IMR-90 (cell line): ENCODE measurements around the gene TSPAN3. TPM values are rescaled to one million over a fixed set of nuclear protein-coding genes. Genes with fewer than 3 reads are reported as not detected.

Experiments
- ATAC-seq: fragments of 200-7000 bp; cut with Tn5 transposase; 2 replicates; pipeline ENCODE4 v1.9.1; 2020; ENCODE audit warnings: low read depth, mild to moderate bottlenecking, moderate library complexity
- BruUV-seq: library from RNA; stranded (reverse); fragments of 400-500 nt; replicated peaks from 2 replicates; lab custom pipeline; 2021; lab: Mats Ljungman, UMichigan
- CTCF ChIA-PET: fragments of 300-600 bp; formaldehyde crosslinking; extraction: SDS; loops from one replicate; lab custom pipeline; 2021; ENCODE audit warnings: antibody characterized with exemption; lab: Yijun Ruan, JAX
- POLR2A ChIA-PET: fragments of 300-600 bp; sonication (Branson Sonifier 250); formaldehyde crosslinking; loops from one replicate; lab custom pipeline; 2022; ENCODE audit warnings: antibody characterized with exemption; ENCODE audit not compliant: unreplicated experiment; lab: Charles Lee
- DNase-seq: peaks from one replicate; pipeline ENCODE4 v3.0.0; 2013
- H2AFZ ChIP-seq: replicated peaks from 2 replicates; pipeline ENCODE3; 2013; ENCODE audit warnings: low read length, mild to moderate bottlenecking; ENCODE audit not compliant: poor library complexity
- H2AK5ac ChIP-seq: 2 replicates; pipeline ENCODE4 v1.6.1; 2013; ENCODE audit warnings: low read depth, low read length, inconsistent platforms
- H2AK9ac ChIP-seq: replicated peaks from 2 replicates; pipeline ENCODE3; 2013; ENCODE audit warnings: mild to moderate bottlenecking, low read depth, low read length, moderate library complexity; ENCODE audit not compliant: poor library complexity
- H2BK120ac ChIP-seq: 2 replicates; pipeline ENCODE4 v1.6.1; 2013; ENCODE audit warnings: low read depth, low read length, inconsistent platforms
- H2BK15ac ChIP-seq: 3 replicates; pipeline ENCODE4 v1.6.1; 2013; ENCODE audit warnings: low read depth, low read length, inconsistent platforms
- H2BK20ac ChIP-seq: 2 replicates; pipeline ENCODE4 v1.6.1; 2013; ENCODE audit warnings: low read depth, mild to moderate bottlenecking, inconsistent platforms, low read length, moderate library complexity
- H2BK5ac ChIP-seq: 2 replicates; pipeline ENCODE4 v1.6.1; 2013; ENCODE audit warnings: mild to moderate bottlenecking, low read depth, low read length, inconsistent platforms; ENCODE audit not compliant: poor library complexity, severe bottlenecking
- H3K14ac ChIP-seq: replicated peaks from 2 replicates; pipeline ENCODE4 v1.6.1; 2013; ENCODE audit warnings: low read depth, low read length, inconsistent platforms
- H3K18ac ChIP-seq: 2 replicates; pipeline ENCODE4 v1.6.1; 2013; ENCODE audit warnings: low read depth, low read length, control low read depth
- H3K23ac ChIP-seq: 2 replicates; pipeline ENCODE4 v1.6.1; 2013; ENCODE audit warnings: low read depth, low read length, inconsistent platforms
- H3K27ac ChIP-seq: 2 replicates; pipeline ENCODE4 v1.5.1; 2013; ENCODE audit warnings: mild to moderate bottlenecking, control low read depth, low read length; ENCODE audit not compliant: insufficient read depth
- H3K27me3 ChIP-seq: 2 replicates; pipeline ENCODE4 v1.6.1; 2013; ENCODE audit warnings: low read length; ENCODE audit not compliant: control insufficient read depth, insufficient read depth
- H3K36me3 ChIP-seq: 2 replicates; pipeline ENCODE4 v1.6.1; 2013; ENCODE audit warnings: low read length, mixed read lengths; ENCODE audit not compliant: control insufficient read depth, insufficient read depth
- H3K4ac ChIP-seq: 2 replicates; pipeline ENCODE4 v1.6.1; 2013; ENCODE audit warnings: low read depth, low read length, inconsistent platforms
- H3K4me1 ChIP-seq: 2 replicates; pipeline ENCODE4 v1.6.1; 2013; ENCODE audit warnings: low read length, mixed read lengths; ENCODE audit not compliant: control insufficient read depth, insufficient read depth
- H3K4me2 ChIP-seq: 2 replicates; pipeline ENCODE4 v1.6.1; 2013; ENCODE audit warnings: low read depth, mild to moderate bottlenecking, control low read depth, low read length, moderate library complexity
- H3K4me3 ChIP-seq: 2 replicates; pipeline ENCODE4 v1.5.1; 2013; ENCODE audit warnings: low read depth, mild to moderate bottlenecking, control low read depth, low read length, moderate library complexity; ENCODE audit not compliant: insufficient read depth
- H3K56ac ChIP-seq: 2 replicates; pipeline ENCODE4 v1.6.1; 2013; ENCODE audit warnings: low read length, inconsistent platforms; ENCODE audit not compliant: insufficient read depth; ENCODE audit errors: extremely low read depth
- H3K79me1 ChIP-seq, 2 experiments: 2 replicates each; pipeline ENCODE4 v1.6.1; 2013; ENCODE audit warnings: low read length in 2 of 2, inconsistent platforms in 1 of 2, low read depth in 1 of 2
- H3K9ac ChIP-seq: 2 replicates; pipeline ENCODE4 v1.6.1; 2013; ENCODE audit warnings: low read depth, low read length, control low read depth
- H3K9me1 ChIP-seq: 2 replicates; pipeline ENCODE4 v1.6.1; 2013; ENCODE audit warnings: low read length, inconsistent platforms; ENCODE audit not compliant: insufficient read depth
- H3K9me3 ChIP-seq: 2 replicates; pipeline ENCODE4 v1.6.1; 2013; ENCODE audit warnings: low read length; ENCODE audit not compliant: control insufficient read depth, insufficient read depth
- H4K20me1 ChIP-seq: 2 replicates; pipeline ENCODE4 v1.6.1; 2013; ENCODE audit warnings: low read length, inconsistent platforms; ENCODE audit not compliant: insufficient read depth
- H4K5ac ChIP-seq: 2 replicates; pipeline ENCODE4 v1.6.1; 2013; ENCODE audit warnings: mild to moderate bottlenecking, low read depth, low read length, control low read depth
- H4K8ac ChIP-seq, 2 experiments: 2 replicates each; pipeline ENCODE4 v1.6.1; 2013; ENCODE audit warnings: low read depth in 2 of 2, low read length in 2 of 2, control low read depth in 1 of 2, inconsistent platforms in 1 of 2
- H4K91ac ChIP-seq: 2 replicates; pipeline ENCODE4 v1.6.1; 2013; ENCODE audit warnings: low read depth, low read length, inconsistent platforms; ENCODE audit not compliant: insufficient read depth
- FOS ChIP-seq: fragments of 150-350 bp; IDR thresholded peaks from 2 replicates; pipeline ENCODE4 v1.6.1; 2016; ENCODE audit warnings: low read depth, low read length
- MAFK ChIP-seq: IDR thresholded peaks from 2 replicates; pipeline ENCODE4 v1.6.1; 2012; ENCODE audit warnings: low read depth, low read length, improper control_type of control experiment
- RAD21 ChIP-seq: IDR thresholded peaks from 2 replicates; pipeline ENCODE4 v1.6.1; 2012; ENCODE audit warnings: low read length, improper control_type of control experiment
- WGBS, 2 experiments: methylation state at CpG; one replicate each; pipeline versions ENCODE4 v1.1.5 to v1.1.7; 2013; ENCODE audit warnings: missing lambda C conversion rate in 2 of 2; ENCODE audit not compliant: insufficient read length in 1 of 2; ENCODE audit errors: extremely low coverage in 2 of 2; 5-methylcytosine and 5-hydroxymethylcytosine counted together
- dilution Hi-C: fragments of 300-500 bp; cut with HindIII; formaldehyde crosslinking; loops from one replicate; pipeline ENCODE4 v1.14.3; 2018; ENCODE audit warnings: low sequenced_read_pairs; ENCODE audit not compliant: unreplicated experiment
- in situ Hi-C: fragments of 300-500 bp; cut with MboI; formaldehyde crosslinking; loops from 3 replicates; pipeline ENCODE4 v1.14.3; 2019; ENCODE audit warnings: low sequenced_read_pairs, inconsistent platforms, mixed read lengths
- intact Hi-C: fragments of 100-400 bp; cut with micrococcal nuclease; formaldehyde crosslinking; loops from 2 replicates; pipeline ENCODE4 v1.10.0; 2022
- polyA plus RNA-seq, 3 experiments: library from polyadenylated mRNA; depleted of rRNA; stranded (reverse); fragments of >200 nt; gene quantifications; 2 replicates each; pipeline ENCODE4 v1.2.3, GENCODE V29; 2012; ENCODE audit warnings: low replicate concordance in 1 of 3
- total RNA-seq: library from RNA; depleted of rRNA; stranded (reverse); fragments of >200 nt; gene quantifications from 2 replicates; pipeline ENCODE4 v1.2.3, GENCODE V29; 2012

TSPAN3 gene
- total and polyA plus RNA-seq, 2 of the 4 experiments (the other 2 are of a cell fraction) = 270 to 295 TPM

DNA sequence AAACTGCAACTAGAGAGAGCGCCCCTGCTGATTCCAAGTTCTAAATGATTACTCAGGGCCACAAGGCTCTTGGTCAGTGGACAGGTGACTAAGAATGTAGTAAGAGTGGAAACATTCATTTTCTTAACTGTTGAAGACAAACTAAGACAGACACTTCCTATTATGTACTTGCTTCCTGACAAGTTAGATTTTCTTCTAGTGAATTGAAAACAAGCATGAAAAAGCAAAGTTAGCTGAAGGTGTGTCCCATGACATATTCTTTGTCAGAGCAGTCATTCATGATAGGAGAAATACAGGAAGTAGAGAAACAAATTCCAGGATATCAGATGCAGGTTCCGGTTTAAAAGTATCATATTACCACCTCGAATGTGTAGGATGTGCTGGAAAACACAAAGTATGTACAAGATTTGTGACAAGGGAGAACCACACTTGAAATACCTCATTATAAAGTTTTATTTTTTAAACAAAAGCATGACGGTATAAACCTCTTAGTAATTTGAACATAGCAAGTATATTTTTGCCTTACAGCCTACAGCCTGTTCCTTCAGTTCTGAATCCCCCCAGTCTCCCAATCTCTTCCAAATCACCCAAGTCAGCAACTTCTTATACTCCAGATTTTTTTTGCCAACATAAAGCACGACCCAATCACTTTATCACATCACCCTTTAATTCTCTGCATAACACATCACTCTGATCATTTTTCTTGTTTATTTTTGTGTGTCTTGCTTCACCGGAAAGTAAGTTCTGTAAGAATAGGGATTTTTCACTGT is 6.2 kb downstream of the TSPAN3 start:
- intact Hi-C loops = no loop called here
- Histone ChIP-seq H4K8ac (peak overlapping the region in 1 of 2 experiments; percentile 24; a peak in 1 of 4 replicates), H2BK120ac (0 out of 2 replicates have a peak overlapping the region, but pooled peaks have one; percentile 5), H3K36me3 (0 out of 2 replicates have a peak, but pooled peaks cover 2% of the 10 kb centered on the region), H3K9me1 (peaks cover 9% of the 10 kb centered on the region), H2BK20ac (no peak overlapping the region), H2BK5ac (peak overlapping the region; percentile 36), H3K4ac (no peak overlapping the region; the same call in 1 of the 2 replicates), H3K4me1 (peaks cover 17% of the 10 kb centered on the region), H3K79me1 (peaks cover 15 to 75% of the 10 kb centered on the region in 2 experiments), H3K4me2 (peak overlapping the region; percentile 64; the same call in 1 of the 2 replicates), H3K4me3 (no peak overlapping the region), H3K9me3 (no peaks in the 10 kb centered on the region), H2BK15ac (no peak overlapping the region), H3K23ac (peak overlapping the region; percentile 13; the same call in 1 of the 2 replicates), H2AK9ac (no peak overlapping the region), H4K20me1 (peaks cover 48% of the 10 kb centered on the region), H3K9ac (no peak overlapping the region), H3K18ac (no peak overlapping the region; the same call in 1 of the 2 replicates), H3K56ac (no peak overlapping the region), H3K14ac (0 out of 2 replicates have a peak overlapping the region, but pooled peaks have one; percentile 22), H3K27ac (no peak overlapping the region), H4K5ac (no peak overlapping the region), H3K27me3 (no peaks in the 10 kb centered on the region), H4K91ac (no peak overlapping the region), H2AFZ (no peak overlapping the region), H2AK5ac (no peak overlapping the region)
- DNase-seq (peak; percentile 65), ATAC-seq (peak; percentile 12)
- dilution Hi-C loops = no loop called here
- BruUV-seq = no TSS peak
- POLR2A ChIA-PET = no interaction called here
- WGBS, 2 experiments = no CpG with 5 or more reads among the region's 6 CpGs
- TF ChIP-seq MAFK (peak; percentile 30; the same call in 1 of the 2 replicates), FOS (0 out of 2 replicates have a peak, but pooled peaks have one; percentile 9), RAD21 (no peak)
- in situ Hi-C loops = no loop called here
- CTCF ChIA-PET = interaction anchor here (0.6 kb wide), 1 partner anchor 34 kb away, joined by 7 read pairs; no protein-coding TSS in a partner anchor
